ENCODE measurements around the gene KRT8. TPM values are rescaled to one million over a fixed set of nuclear protein-coding genes. Genes with fewer than 3 reads are reported as not detected.

KRT8 gene
- total and polyA plus RNA-seq, 2 of the 13 experiments (the other 11 are each of a cell fraction or from before 2014, with no cell fraction given): 498 to 718 TPM

GRCh38 chr12:52925717-52926595, 21.1 kb upstream of the KRT8 start (continued):
- TF ChIP-seq ZNF292 (CRISPR knock-in tag; IDR thresholded peaks at IDR 0.05; ENCODE audit: borderline replicate concordance, low read depth) (peak; percentile 65; the same call in 1 of the 2 replicates), FOSL2 (CRISPR knock-in tag; IDR thresholded peaks at IDR 0.05) (peak; percentile 46; the same call in 1 of the 2 replicates), ZC3H4 (CRISPR knock-in tag; IDR thresholded peaks at IDR 0.05; ENCODE audit: borderline replicate concordance) (no peak), ZIK1 (CRISPR knock-in tag; IDR thresholded peaks at IDR 0.05; ENCODE audit: borderline replicate concordance, low read depth) (0 out of 2 replicates have a peak, but pooled peaks have one; percentile 52), ZSCAN22 (CRISPR knock-in tag; IDR thresholded peaks at IDR 0.05) (no peak), TAF1 (CRISPR knock-in tag; IDR thresholded peaks at IDR 0.05) (peak; percentile 48; the same call in 1 of the 2 replicates), MTA1 (CRISPR knock-in tag; IDR thresholded peaks at IDR 0.05; ENCODE audit: borderline replicate concordance) (peak; percentile 73; the same call in 1 of the 2 replicates), SP1 (IDR thresholded peaks at IDR 0.05) (no peak), SP1 (CRISPR knock-in tag; IDR thresholded peaks at IDR 0.05) (no peak), PCBP1 (IDR thresholded peaks at IDR 0.05; ENCODE audit: borderline replicate concordance, low read depth, low read length) (no peak), ZNF362 (CRISPR knock-in tag; IDR thresholded peaks at IDR 0.05; ENCODE audit: borderline replicate concordance) (peak; percentile 34; the same call in 1 of the 2 replicates), ZNF468 (CRISPR knock-in tag; IDR thresholded peaks at IDR 0.05) (no peak), GATAD2A (CRISPR knock-in tag; IDR thresholded peaks at IDR 0.05) (peak; percentile 67)
- TF ChIP-seq, protein P1, sequence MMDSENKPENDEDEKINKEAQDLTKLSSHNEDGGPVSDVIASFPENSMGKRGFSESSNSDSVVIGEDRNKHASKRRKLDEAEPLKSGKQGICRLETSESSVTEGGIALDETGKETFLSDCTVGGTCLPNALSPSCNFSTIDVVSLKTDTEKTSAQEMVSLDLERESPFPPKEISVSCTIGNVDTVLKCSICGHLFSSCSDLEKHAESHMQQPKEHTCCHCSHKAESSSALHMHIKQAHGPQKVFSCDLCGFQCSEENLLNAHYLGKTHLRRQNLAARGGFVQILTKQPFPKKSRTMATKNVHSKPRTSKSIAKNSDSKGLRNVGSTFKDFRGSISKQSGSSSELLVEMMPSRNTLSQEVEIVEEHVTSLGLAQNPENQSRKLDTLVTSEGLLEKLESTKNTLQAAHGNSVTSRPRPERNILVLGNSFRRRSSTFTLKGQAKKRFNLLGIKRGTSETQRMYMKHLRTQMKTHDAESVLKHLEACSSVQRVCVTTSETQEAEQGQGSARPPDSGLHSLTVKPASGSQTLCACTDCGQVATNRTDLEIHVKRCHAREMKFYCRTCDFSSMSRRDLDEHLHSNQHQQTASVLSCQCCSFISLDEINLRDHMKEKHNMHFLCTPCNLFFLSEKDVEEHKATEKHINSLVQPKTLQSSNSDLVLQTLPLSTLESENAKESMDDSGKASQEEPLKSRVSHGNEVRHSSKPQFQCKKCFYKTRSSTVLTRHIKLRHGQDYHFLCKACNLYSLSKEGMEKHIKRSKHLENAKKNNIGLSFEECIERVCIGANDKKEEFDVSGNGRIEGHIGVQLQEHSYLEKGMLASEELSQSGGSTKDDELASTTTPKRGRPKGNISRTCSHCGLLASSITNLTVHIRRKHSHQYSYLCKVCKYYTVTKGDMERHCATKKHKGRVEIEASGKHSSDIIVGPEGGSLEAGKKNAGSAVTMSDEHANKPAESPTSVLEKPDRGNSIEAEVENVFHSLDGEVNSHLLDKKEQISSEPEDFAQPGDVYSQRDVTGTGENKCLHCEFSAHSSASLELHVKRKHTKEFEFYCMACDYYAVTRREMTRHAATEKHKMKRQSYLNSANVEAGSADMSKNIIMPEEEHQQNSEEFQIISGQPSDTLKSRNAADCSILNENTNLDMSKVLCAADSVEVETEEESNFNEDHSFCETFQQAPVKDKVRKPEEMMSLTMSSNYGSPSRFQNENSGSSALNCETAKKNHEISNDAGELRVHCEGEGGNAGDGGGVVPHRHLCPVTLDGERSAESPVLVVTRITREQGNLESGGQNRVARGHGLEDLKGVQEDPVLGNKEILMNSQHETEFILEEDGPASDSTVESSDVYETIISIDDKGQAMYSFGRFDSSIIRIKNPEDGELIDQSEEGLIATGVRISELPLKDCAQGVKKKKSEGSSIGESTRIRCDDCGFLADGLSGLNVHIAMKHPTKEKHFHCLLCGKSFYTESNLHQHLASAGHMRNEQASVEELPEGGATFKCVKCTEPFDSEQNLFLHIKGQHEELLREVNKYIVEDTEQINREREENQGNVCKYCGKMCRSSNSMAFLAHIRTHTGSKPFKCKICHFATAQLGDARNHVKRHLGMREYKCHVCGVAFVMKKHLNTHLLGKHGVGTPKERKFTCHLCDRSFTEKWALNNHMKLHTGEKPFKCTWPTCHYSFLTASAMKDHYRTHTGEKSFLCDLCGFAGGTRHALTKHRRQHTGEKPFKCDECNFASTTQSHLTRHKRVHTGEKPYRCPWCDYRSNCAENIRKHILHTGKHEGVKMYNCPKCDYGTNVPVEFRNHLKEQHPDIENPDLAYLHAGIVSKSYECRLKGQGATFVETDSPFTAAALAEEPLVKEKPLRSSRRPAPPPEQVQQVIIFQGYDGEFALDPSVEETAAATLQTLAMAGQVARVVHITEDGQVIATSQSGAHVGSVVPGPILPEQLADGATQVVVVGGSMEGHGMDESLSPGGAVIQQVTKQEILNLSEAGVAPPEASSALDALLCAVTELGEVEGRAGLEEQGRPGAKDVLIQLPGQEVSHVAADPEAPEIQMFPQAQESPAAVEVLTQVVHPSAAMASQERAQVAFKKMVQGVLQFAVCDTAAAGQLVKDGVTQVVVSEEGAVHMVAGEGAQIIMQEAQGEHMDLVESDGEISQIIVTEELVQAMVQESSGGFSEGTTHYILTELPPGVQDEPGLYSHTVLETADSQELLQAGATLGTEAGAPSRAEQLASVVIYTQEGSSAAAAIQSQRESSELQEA (CRISPR knock-in tag; IDR thresholded peaks at IDR 0.05; ENCODE audit: not compliant biosample characterization): peak; percentile 20
- TF ChIP-seq, protein P2, sequence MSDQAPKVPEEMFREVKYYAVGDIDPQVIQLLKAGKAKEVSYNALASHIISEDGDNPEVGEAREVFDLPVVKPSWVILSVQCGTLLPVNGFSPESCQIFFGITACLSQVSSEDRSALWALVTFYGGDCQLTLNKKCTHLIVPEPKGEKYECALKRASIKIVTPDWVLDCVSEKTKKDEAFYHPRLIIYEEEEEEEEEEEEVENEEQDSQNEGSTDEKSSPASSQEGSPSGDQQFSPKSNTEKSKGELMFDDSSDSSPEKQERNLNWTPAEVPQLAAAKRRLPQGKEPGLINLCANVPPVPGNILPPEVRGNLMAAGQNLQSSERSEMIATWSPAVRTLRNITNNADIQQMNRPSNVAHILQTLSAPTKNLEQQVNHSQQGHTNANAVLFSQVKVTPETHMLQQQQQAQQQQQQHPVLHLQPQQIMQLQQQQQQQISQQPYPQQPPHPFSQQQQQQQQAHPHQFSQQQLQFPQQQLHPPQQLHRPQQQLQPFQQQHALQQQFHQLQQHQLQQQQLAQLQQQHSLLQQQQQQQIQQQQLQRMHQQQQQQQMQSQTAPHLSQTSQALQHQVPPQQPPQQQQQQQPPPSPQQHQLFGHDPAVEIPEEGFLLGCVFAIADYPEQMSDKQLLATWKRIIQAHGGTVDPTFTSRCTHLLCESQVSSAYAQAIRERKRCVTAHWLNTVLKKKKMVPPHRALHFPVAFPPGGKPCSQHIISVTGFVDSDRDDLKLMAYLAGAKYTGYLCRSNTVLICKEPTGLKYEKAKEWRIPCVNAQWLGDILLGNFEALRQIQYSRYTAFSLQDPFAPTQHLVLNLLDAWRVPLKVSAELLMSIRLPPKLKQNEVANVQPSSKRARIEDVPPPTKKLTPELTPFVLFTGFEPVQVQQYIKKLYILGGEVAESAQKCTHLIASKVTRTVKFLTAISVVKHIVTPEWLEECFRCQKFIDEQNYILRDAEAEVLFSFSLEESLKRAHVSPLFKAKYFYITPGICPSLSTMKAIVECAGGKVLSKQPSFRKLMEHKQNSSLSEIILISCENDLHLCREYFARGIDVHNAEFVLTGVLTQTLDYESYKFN (CRISPR knock-in tag; conservative IDR thresholded peaks at IDR 0.05): peak; percentile 85
